IMR-90 (cell line): ENCODE data around the gene SLC28A3. TPM values are rescaled to one million over a fixed set of nuclear protein-coding genes. Genes with fewer than 3 reads are reported as not detected.

ENCODE experiments used
- ATAC-seq: fragments of 200-7000 bp; cut with Tn5 transposase; 2 replicates; pipeline ENCODE4 v1.9.1; 2020; ENCODE audit warnings: low read depth, mild to moderate bottlenecking, moderate library complexity
- BruUV-seq: library from RNA; stranded (reverse); fragments of 400-500 nt; replicated peaks from 2 replicates; lab custom pipeline; 2021; lab: Mats Ljungman, UMichigan
- CTCF ChIA-PET: fragments of 300-600 bp; formaldehyde crosslinking; extraction: SDS; loops from one replicate; lab custom pipeline; 2021; ENCODE audit warnings: antibody characterized with exemption; lab: Yijun Ruan, JAX
- POLR2A ChIA-PET: fragments of 300-600 bp; sonication (Branson Sonifier 250); formaldehyde crosslinking; loops from one replicate; lab custom pipeline; 2022; ENCODE audit warnings: antibody characterized with exemption; ENCODE audit not compliant: unreplicated experiment; lab: Charles Lee
- DNase-seq: peaks from one replicate; pipeline ENCODE4 v3.0.0; 2013
- H2AFZ ChIP-seq: replicated peaks from 2 replicates; pipeline ENCODE3; 2013; ENCODE audit warnings: low read length, mild to moderate bottlenecking; ENCODE audit not compliant: poor library complexity
- H2AK5ac ChIP-seq: 2 replicates; pipeline ENCODE4 v1.6.1; 2013; ENCODE audit warnings: low read depth, low read length, inconsistent platforms
- H2AK9ac ChIP-seq: replicated peaks from 2 replicates; pipeline ENCODE3; 2013; ENCODE audit warnings: mild to moderate bottlenecking, low read depth, low read length, moderate library complexity; ENCODE audit not compliant: poor library complexity
- H2BK120ac ChIP-seq: 2 replicates; pipeline ENCODE4 v1.6.1; 2013; ENCODE audit warnings: low read depth, low read length, inconsistent platforms
- H2BK15ac ChIP-seq: 3 replicates; pipeline ENCODE4 v1.6.1; 2013; ENCODE audit warnings: low read depth, low read length, inconsistent platforms
- H2BK20ac ChIP-seq: 2 replicates; pipeline ENCODE4 v1.6.1; 2013; ENCODE audit warnings: low read depth, mild to moderate bottlenecking, inconsistent platforms, low read length, moderate library complexity
- H2BK5ac ChIP-seq: 2 replicates; pipeline ENCODE4 v1.6.1; 2013; ENCODE audit warnings: mild to moderate bottlenecking, low read depth, low read length, inconsistent platforms; ENCODE audit not compliant: poor library complexity, severe bottlenecking
- H3K14ac ChIP-seq: replicated peaks from 2 replicates; pipeline ENCODE4 v1.6.1; 2013; ENCODE audit warnings: low read depth, low read length, inconsistent platforms
- H3K18ac ChIP-seq: 2 replicates; pipeline ENCODE4 v1.6.1; 2013; ENCODE audit warnings: low read depth, low read length, control low read depth
- H3K23ac ChIP-seq: 2 replicates; pipeline ENCODE4 v1.6.1; 2013; ENCODE audit warnings: low read depth, low read length, inconsistent platforms
- H3K27ac ChIP-seq: 2 replicates; pipeline ENCODE4 v1.5.1; 2013; ENCODE audit warnings: mild to moderate bottlenecking, control low read depth, low read length; ENCODE audit not compliant: insufficient read depth
- H3K27me3 ChIP-seq: 2 replicates; pipeline ENCODE4 v1.6.1; 2013; ENCODE audit warnings: low read length; ENCODE audit not compliant: control insufficient read depth, insufficient read depth
- H3K36me3 ChIP-seq: 2 replicates; pipeline ENCODE4 v1.6.1; 2013; ENCODE audit warnings: low read length, mixed read lengths; ENCODE audit not compliant: control insufficient read depth, insufficient read depth
- H3K4ac ChIP-seq: 2 replicates; pipeline ENCODE4 v1.6.1; 2013; ENCODE audit warnings: low read depth, low read length, inconsistent platforms
- H3K4me1 ChIP-seq: 2 replicates; pipeline ENCODE4 v1.6.1; 2013; ENCODE audit warnings: low read length, mixed read lengths; ENCODE audit not compliant: control insufficient read depth, insufficient read depth
- H3K4me2 ChIP-seq: 2 replicates; pipeline ENCODE4 v1.6.1; 2013; ENCODE audit warnings: low read depth, mild to moderate bottlenecking, control low read depth, low read length, moderate library complexity
- H3K4me3 ChIP-seq: 2 replicates; pipeline ENCODE4 v1.5.1; 2013; ENCODE audit warnings: low read depth, mild to moderate bottlenecking, control low read depth, low read length, moderate library complexity; ENCODE audit not compliant: insufficient read depth
- H3K56ac ChIP-seq: 2 replicates; pipeline ENCODE4 v1.6.1; 2013; ENCODE audit warnings: low read length, inconsistent platforms; ENCODE audit not compliant: insufficient read depth; ENCODE audit errors: extremely low read depth
- H3K79me1 ChIP-seq, 2 experiments: 2 replicates each; pipeline ENCODE4 v1.6.1; 2013; ENCODE audit warnings: low read length in 2 of 2, inconsistent platforms in 1 of 2, low read depth in 1 of 2
- H3K9ac ChIP-seq: 2 replicates; pipeline ENCODE4 v1.6.1; 2013; ENCODE audit warnings: low read depth, low read length, control low read depth
- H3K9me1 ChIP-seq: 2 replicates; pipeline ENCODE4 v1.6.1; 2013; ENCODE audit warnings: low read length, inconsistent platforms; ENCODE audit not compliant: insufficient read depth
- H3K9me3 ChIP-seq: 2 replicates; pipeline ENCODE4 v1.6.1; 2013; ENCODE audit warnings: low read length; ENCODE audit not compliant: control insufficient read depth, insufficient read depth
- H4K20me1 ChIP-seq: 2 replicates; pipeline ENCODE4 v1.6.1; 2013; ENCODE audit warnings: low read length, inconsistent platforms; ENCODE audit not compliant: insufficient read depth
- H4K5ac ChIP-seq: 2 replicates; pipeline ENCODE4 v1.6.1; 2013; ENCODE audit warnings: mild to moderate bottlenecking, low read depth, low read length, control low read depth
- H4K8ac ChIP-seq, 2 experiments: 2 replicates each; pipeline ENCODE4 v1.6.1; 2013; ENCODE audit warnings: low read depth in 2 of 2, low read length in 2 of 2, control low read depth in 1 of 2, inconsistent platforms in 1 of 2
- H4K91ac ChIP-seq: 2 replicates; pipeline ENCODE4 v1.6.1; 2013; ENCODE audit warnings: low read depth, low read length, inconsistent platforms; ENCODE audit not compliant: insufficient read depth
- CEBPB ChIP-seq: IDR thresholded peaks from 2 replicates; pipeline ENCODE4 v1.6.1; 2012; ENCODE audit warnings: low read depth, low read length, improper control_type of control experiment
- CHD1 ChIP-seq: IDR thresholded peaks from 2 replicates; pipeline ENCODE4 v1.6.1; 2012; ENCODE audit warnings: low read depth, low read length, improper control_type of control experiment
- FOS ChIP-seq: fragments of 150-350 bp; IDR thresholded peaks from 2 replicates; pipeline ENCODE4 v1.6.1; 2016; ENCODE audit warnings: low read depth, low read length
- MAZ ChIP-seq: IDR thresholded peaks from 2 replicates; pipeline ENCODE4 v1.6.1; 2012; ENCODE audit warnings: low read depth, mild to moderate bottlenecking, low read length, improper control_type of control experiment, moderate library complexity, borderline replicate concordance
- RAD21 ChIP-seq: IDR thresholded peaks from 2 replicates; pipeline ENCODE4 v1.6.1; 2012; ENCODE audit warnings: low read length, improper control_type of control experiment
- WGBS, 2 experiments: methylation state at CpG; one replicate each; pipeline versions ENCODE4 v1.1.5 to v1.1.7; 2013; ENCODE audit warnings: missing lambda C conversion rate in 2 of 2; ENCODE audit not compliant: insufficient read length in 1 of 2; ENCODE audit errors: extremely low coverage in 2 of 2; 5-methylcytosine and 5-hydroxymethylcytosine counted together
- dilution Hi-C: fragments of 300-500 bp; cut with HindIII; formaldehyde crosslinking; loops from one replicate; pipeline ENCODE4 v1.14.3; 2018; ENCODE audit warnings: low sequenced_read_pairs; ENCODE audit not compliant: unreplicated experiment
- in situ Hi-C: fragments of 300-500 bp; cut with MboI; formaldehyde crosslinking; loops from 3 replicates; pipeline ENCODE4 v1.14.3; 2019; ENCODE audit warnings: low sequenced_read_pairs, inconsistent platforms, mixed read lengths
- intact Hi-C: fragments of 100-400 bp; cut with micrococcal nuclease; formaldehyde crosslinking; loops from 2 replicates; pipeline ENCODE4 v1.10.0; 2022
- polyA plus RNA-seq, 3 experiments: library from polyadenylated mRNA; depleted of rRNA; stranded (reverse); fragments of >200 nt; gene quantifications; 2 replicates each; pipeline ENCODE4 v1.2.3, GENCODE V29; 2012; ENCODE audit warnings: low replicate concordance in 1 of 3
- total RNA-seq: library from RNA; depleted of rRNA; stranded (reverse); fragments of >200 nt; gene quantifications from 2 replicates; pipeline ENCODE4 v1.2.3, GENCODE V29; 2012

Gene SLC28A3
- total and polyA plus RNA-seq, 2 of the 4 experiments (the other 2 are of a cell fraction), result 1.1 to 2.2 TPM

GRCh38 chr9:84300271-84300670, 40.3 kb downstream of the SLC28A3 start:
- ATAC-seq (peak; percentile 33), DNase-seq (peak; percentile 54)
- Histone ChIP-seq H3K9me3 (no peaks in the 10 kb centered on the region), H3K4me2 (no peak overlapping the region), H2BK5ac (peak overlapping the region; percentile 25), H3K23ac (no peak overlapping the region), H3K9ac (no peak overlapping the region), H4K5ac (0 out of 2 replicates have a peak overlapping the region, but pooled peaks have one; percentile 3), H2BK120ac (peak overlapping the region; percentile 25), H3K9me1 (peaks cover 7% of the 10 kb centered on the region), H2BK20ac (peak overlapping the region; percentile 62), H3K56ac (no peak overlapping the region), H4K8ac (peak overlapping the region in 1 of 2 experiments; percentile 48; a peak in 1 of 4 replicates), H3K27me3 (no peaks in the 10 kb centered on the region), H2AFZ (peak overlapping the region; percentile 24), H3K18ac (peak overlapping the region; percentile 26; the same call in 1 of the 2 replicates), H2AK5ac (peak overlapping the region; percentile 56; the same call in 1 of the 2 replicates), H3K79me1 (peaks cover 0 to 4% of the 10 kb centered on the region in 2 experiments; a peak in 1 of 4 replicates), H3K4me1 (peaks cover 20% of the 10 kb centered on the region), H4K91ac (no peak overlapping the region), H3K27ac (no peak overlapping the region), H3K14ac (0 out of 2 replicates have a peak overlapping the region, but pooled peaks have one; percentile 25), H2AK9ac (peak overlapping the region; percentile 11), H4K20me1 (no peaks in the 10 kb centered on the region), H2BK15ac (peak overlapping the region; percentile 35; the same call in 1 of the 3 replicates), H3K4ac (0 out of 2 replicates have a peak overlapping the region, but pooled peaks have one; percentile 51), H3K4me3 (no peak overlapping the region), H3K36me3 (no peaks in the 10 kb centered on the region)
- 17% methylated on average over 3 of the region's 5 CpGs; no CpG with 5 or more reads in 1 of the 2 experiments for WGBS, 2 experiments
- dilution Hi-C loops (no loop called here), in situ Hi-C loops (no loop called here), intact Hi-C loops (loop anchor here (5.0 kb wide), 1 partner anchor 333 kb away; no protein-coding TSS in a partner anchor)
- ChIA-PET CTCF (no interaction called here), POLR2A (no interaction called here)
- BruUV-seq, result no TSS peak
- TF ChIP-seq MAZ (no peak), RAD21 (no peak), CEBPB (peak; percentile 79), CHD1 (no peak), FOS (no peak)
